Glomerular visceral epithelial cell (primary cell): ENCODE results near the gene DDX25.

Experiments
- DNase-seq: peaks from one replicate; pipeline ENCODE4 v3.0.0-alpha.2; 2016; ENCODE audit errors: extremely low spot score

The DDX25 gene

DNA sequence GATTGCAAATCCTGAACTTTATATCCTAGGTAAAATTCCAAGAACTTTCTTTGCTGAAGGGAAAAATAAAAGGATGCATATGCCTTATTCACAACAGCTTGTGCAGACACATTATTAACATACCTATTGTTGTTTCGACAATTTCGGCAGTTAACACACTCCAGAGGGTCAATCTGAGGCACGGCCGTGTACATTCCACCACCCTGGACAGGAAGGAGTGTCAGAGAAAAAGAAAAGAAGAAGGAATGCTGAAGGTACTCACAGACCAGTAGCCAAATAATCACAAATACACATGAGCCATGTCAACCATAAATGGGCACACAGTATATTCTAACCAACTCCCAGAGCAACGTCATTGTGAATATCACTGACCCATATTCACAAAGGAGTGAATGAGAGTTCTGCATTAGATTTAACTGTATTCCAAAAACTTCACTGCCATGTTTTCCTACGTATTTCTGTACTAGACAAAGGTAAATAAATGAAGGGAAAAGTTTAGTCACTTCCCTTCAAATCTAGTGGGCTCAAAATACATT, 73.9 kb downstream of the DDX25 start:
- no peak for DNase-seq
